GM12878 (cell line): Measurements from ENCODE around the gene C1QL1. TPM values are rescaled to one million over a fixed set of nuclear protein-coding genes. Genes with fewer than 3 reads are reported as not detected.
A peak's percentile ranks its signal among the peaks of the same experiment; 100 is the strongest.

ENCODE experiments used
- ATAC-seq: fragments of 200-7000 bp; cut with Tn5 transposase; 3 replicates; pipeline ENCODE4 v1.9.1; 2020; ENCODE audit warnings: mild to moderate bottlenecking, moderate library complexity
- BruUV-seq: library from RNA; stranded (reverse); fragments of 400-500 nt; replicated peaks from 2 replicates; lab custom pipeline; 2021; lab: Mats Ljungman, UMichigan
- CTCF ChIA-PET: fragments of 300-600 bp; sonication (Branson Sonifier 250); formaldehyde crosslinking; extraction: SDS; loops from one replicate; lab custom pipeline; 2021; ENCODE audit warnings: inconsistent platforms; lab: Yijun Ruan, JAX
- POLR2A ChIA-PET: fragments of 350-600 bp; formaldehyde crosslinking; extraction: SDS; loops from one replicate; lab custom pipeline; 2021; ENCODE audit warnings: inconsistent platforms; lab: Charles Lee
- RAD21 ChIA-PET: fragments of 300-600 bp; sonication (Branson Sonifier 250); formaldehyde crosslinking; loops from one replicate; lab custom pipeline; 2023; ENCODE audit warnings: antibody characterized with exemption; ENCODE audit not compliant: unreplicated experiment; lab: Charles Lee
- SMC1A ChIA-PET: fragments of 300-600 bp; sonication (Branson Sonifier 250); formaldehyde crosslinking; loops from one replicate; lab custom pipeline; 2023; ENCODE audit not compliant: unreplicated experiment, uncharacterized antibody; lab: Charles Lee
- DNase-seq: peaks from one replicate; pipeline ENCODE4 v3.0.0-alpha.2; 2011; ENCODE audit warnings: low read depth, low spot score
- FAIRE-seq: peaks from 3 replicates; lab custom pipeline; 2011; peaks lifted over from hg19 to GRCh38; lab: Jason Lieb, UNC
- H2AFZ ChIP-seq: 2 replicates; pipeline ENCODE4 v1.6.0; 2011; ENCODE audit warnings: low read depth, low read length, control low read depth; ENCODE audit not compliant: control insufficient read depth
- H3K27ac ChIP-seq: 2 replicates; pipeline ENCODE4 v1.5.1; 2011; ENCODE audit warnings: control low read depth; ENCODE audit not compliant: control insufficient read depth, insufficient read depth
- H3K27me3 ChIP-seq, 2 experiments: replicated peaks in 1 of 2; 2 replicates each; pipeline versions ENCODE4 v1.6.0 to v1.6.1; 2011; ENCODE audit warnings: low read length in 1 of 2; ENCODE audit not compliant: control insufficient read depth in 2 of 2, insufficient read depth in 2 of 2
- H3K36me3 ChIP-seq, 2 experiments: 2 replicates each; pipeline ENCODE4 v1.5.1; 2011; ENCODE audit warnings: low read length in 1 of 2; ENCODE audit not compliant: control insufficient read depth in 2 of 2, insufficient read depth in 2 of 2
- H3K4me1 ChIP-seq: 2 replicates; pipeline ENCODE4 v1.6.1; 2011; ENCODE audit warnings: mild to moderate bottlenecking, low read length, moderate library complexity, mixed read lengths; ENCODE audit not compliant: control insufficient read depth, insufficient read depth
- H3K4me2 ChIP-seq: 2 replicates; pipeline ENCODE4 v1.6.0; 2011; ENCODE audit warnings: control low read depth; ENCODE audit not compliant: control insufficient read depth, insufficient read depth
- H3K4me3 ChIP-seq: fragments of 200-600 bp; sonication (generic); 2 replicates; pipeline ENCODE4 v1.5.1; 2016
- H3K79me2 ChIP-seq: 2 replicates; pipeline ENCODE4 v1.6.0; 2011; ENCODE audit warnings: low read length; ENCODE audit not compliant: control insufficient read depth, insufficient read depth
- H3K9ac ChIP-seq: 2 replicates; pipeline ENCODE4 v1.8.0; 2011; ENCODE audit warnings: low read length, control low read depth, mixed read lengths; ENCODE audit not compliant: control insufficient read depth, insufficient read depth
- H3K9me3 ChIP-seq: replicated peaks from 3 replicates; pipeline ENCODE4 v1.5.1; 2011; ENCODE audit warnings: mild to moderate bottlenecking, low read length; ENCODE audit not compliant: control insufficient read depth, insufficient read depth
- H4K20me1 ChIP-seq: 2 replicates; pipeline ENCODE4 v1.6.0; 2011; ENCODE audit not compliant: control insufficient read depth, insufficient read depth
- BHLHE40 ChIP-seq, 2 experiments: fragments of 450-650 bp in 1 of 2; IDR thresholded peaks; 2 replicates each; pipeline ENCODE4 v1.6.1; 2011 to 2017; ENCODE audit warnings: low read depth in 2 of 2, borderline replicate concordance in 1 of 2, improper control_type of control experiment in 1 of 2, low read length in 1 of 2, mild to moderate bottlenecking in 1 of 2
- ELK1 ChIP-seq: IDR thresholded peaks from 2 replicates; pipeline ENCODE4 v1.6.1; 2012; ENCODE audit warnings: low read depth, low read length, improper control_type of control experiment
- SMAD5 ChIP-seq: IDR thresholded peaks from 2 replicates; pipeline ENCODE4 v1.6.1; 2016; ENCODE audit warnings: antibody characterized with exemption, low read depth
- TARDBP ChIP-seq: IDR thresholded peaks from 2 replicates; pipeline ENCODE4 v1.6.1; 2016; ENCODE audit warnings: borderline replicate concordance
- WGBS: methylation state at CpG from one replicate; pipeline ENCODE4 v1.1.6; 2016; ENCODE audit warnings: low lambda C conversion rate; ENCODE audit not compliant: insufficient replicate concordance, insufficient coverage; ENCODE audit errors: missing lambda C conversion rate; 5-methylcytosine and 5-hydroxymethylcytosine counted together
- in situ Hi-C: fragments of 300-500 bp; cut with MboI; formaldehyde crosslinking; loops from 9 replicates; pipeline ENCODE4 v1.14.3; 2018; ENCODE audit warnings: mixed read lengths
- intact Hi-C: fragments of 100-400 bp; cut with micrococcal nuclease; formaldehyde crosslinking; loops from one replicate; pipeline ENCODE4 v1.14.2; 2022; ENCODE audit not compliant: unreplicated experiment
- polyA plus RNA-seq, 11 experiments: library from polyadenylated mRNA; depleted of rRNA in 4 of 11; unstranded in 6 of 11; stranded (reverse) in 5 of 11; fragments of >200 nt; fragmentation: Nextera tagmentation in 4 of 11; fragmentation: Illumina TruSeq in 1 of 11; extraction: Ambion mirVana in 4 of 11; extraction: Trizol in 1 of 11; gene quantifications; 1 replicate in 1 of 11; 2 replicates in 10 of 11; pipeline versions ENCODE4 v1.2.1 to v1.2.3, GENCODE V29; 2011 to 2016; ENCODE audit warnings: inconsistent platforms in 2 of 11, missing spikeins in 2 of 11, low read depth in 1 of 11
- total RNA-seq, 4 experiments: library from RNA; depleted of rRNA in 3 of 4; stranded (reverse); fragments of >200 nt in 3 of 4; fragmentation: Illumina TruSeq in 1 of 4; extraction: Trizol in 1 of 4; gene quantifications; 2 replicates each; pipeline versions ENCODE4 v1.2.1 to v1.2.3, GENCODE V29; 2013 to 2021

C1QL1 gene
- total and polyA plus RNA-seq, 10 of the 15 experiments (the other 5 are each of a cell fraction or from before 2014, with no cell fraction given) = not detected

GRCh38 chr17:44960691-44961090 is 7.4 kb downstream of the C1QL1 start:
- no peak for ATAC-seq
- TF ChIP-seq TARDBP (no peak), SMAD5 (no peak)
- Histone ChIP-seq H3K4me3 (no peak overlapping the region), H4K20me1 (no peaks in the 10 kb centered on the region), H3K4me1 (no peaks in the 10 kb centered on the region), H3K4me2 (no peak overlapping the region), H3K36me3 (no peaks in the 10 kb centered on the region), H3K9me3 (no peaks in the 10 kb centered on the region), H3K79me2 (no peaks in the 10 kb centered on the region), H2AFZ (no peak overlapping the region), H3K27me3 (peaks cover 3 to 6% of the 10 kb centered on the region in 2 experiments; a peak in 3 of 4 replicates), H3K27ac (no peak overlapping the region), H3K9ac (no peak overlapping the region)
- intact Hi-C loops (no loop called here), in situ Hi-C loops (no loop called here)
- no peak for FAIRE-seq
- no TSS peak for BruUV-seq
- 0% methylated on average over 2 of the region's 2 CpGs for WGBS
- no peak for DNase-seq
- CTCF ChIA-PET = interaction anchor here (0.7 to 2.5 kb wide), 2 partner anchors 40 to 432 kb away, joined by 3 to 12 read pairs; no protein-coding TSS in a partner anchor
- SMC1A ChIA-PET = no interaction called here
- POLR2A ChIA-PET = no interaction called here
- RAD21 ChIA-PET = no interaction called here

GRCh38 chr17:44959821-44960531 is 8.1 kb downstream of the C1QL1 start:
- Histone ChIP-seq H3K79me2 (no peaks in the 10 kb centered on the region), H3K9me3 (no peaks in the 10 kb centered on the region), H3K4me1 (no peaks in the 10 kb centered on the region), H3K4me3 (no peak overlapping the region), H3K4me2 (no peak overlapping the region), H4K20me1 (no peaks in the 10 kb centered on the region), H3K27ac (no peak overlapping the region), H2AFZ (no peak overlapping the region), H3K27me3 (peaks cover 4 to 6% of the 10 kb centered on the region in 2 experiments), H3K9ac (no peak overlapping the region), H3K36me3 (no peaks in the 10 kb centered on the region)
- 17% methylated on average over 39 of the region's 56 CpGs for WGBS
- BruUV-seq = no TSS peak
- CTCF ChIA-PET = interaction anchor here (1.1 kb wide), 1 partner anchor 39 kb away, joined by 3 read pairs; no protein-coding TSS in a partner anchor
- no peak for FAIRE-seq
- POLR2A ChIA-PET = no interaction called here
- intact Hi-C loops (no loop called here), in situ Hi-C loops (no loop called here)
- RAD21 ChIA-PET = no interaction called here
- no peak for DNase-seq
- SMC1A ChIA-PET = no interaction called here
- TF ChIP-seq BHLHE40 (IDR thresholded peaks at IDR 0.05; ENCODE audit: borderline replicate concordance in 1 of 2, low read depth in 2 of 2, low read length in 1 of 2) (peak in 1 of 2 experiments; percentile 16; a peak in 1 of 4 replicates), ELK1 (no peak)
- no peak for ATAC-seq
